ENCODE results near the gene RASSF4.
"Not testable (repeated sequence)": the region's sequence is repeated elsewhere in the genome, so short reads cannot be mapped to it uniquely, and the experiment has no call there.

RASSF4 gene

GRCh38 chr10:45003432-45004000 lies 43.9 kb downstream of the RASSF4 start:
- no peak for DNase-seq (ENCODE audit: low read depth in 2 of 2)

GRCh38 chr10:45004661-45005060 lies 45.1 kb downstream of the RASSF4 start:
- no peak for DNase-seq (ENCODE audit: low read depth in 2 of 2)

GRCh38 chr10:45005284-45005683 lies 45.7 kb downstream of the RASSF4 start:
- no peak for DNase-seq (ENCODE audit: low read depth in 2 of 2)

- DNase-seq (ENCODE audit: low read depth in 2 of 2), result no peak
Observed at GRCh38 chr10:45006276-45007030, 46.9 kb downstream of the RASSF4 start.

- no peak for DNase-seq (ENCODE audit: low read depth in 2 of 2)
Observed at GRCh38 chr10:45008524-45009161, 49.0 kb downstream of the RASSF4 start.

GRCh38 chr10:45014557-45014956 lies 55.0 kb downstream of the RASSF4 start:
- DNase-seq (ENCODE audit: low read depth in 2 of 2), result not testable (repeated sequence)

GRCh38 chr10:45015590-45015989 lies 56.0 kb downstream of the RASSF4 start:
- no peak for DNase-seq (ENCODE audit: low read depth in 2 of 2)

- no peak for DNase-seq (ENCODE audit: low read depth in 2 of 2)
Observed at GRCh38 chr10:45023426-45023825, 63.8 kb downstream of the RASSF4 start.

- no peak for DNase-seq (ENCODE audit: low read depth in 2 of 2)
Observed at GRCh38 chr10:45034301-45034700, 74.7 kb downstream of the RASSF4 start.

GRCh38 chr10:45035673-45036072 lies 76.1 kb downstream of the RASSF4 start:
- DNase-seq (ENCODE audit: low read depth in 2 of 2), result no peak

GRCh38 chr10:45040921-45041542 lies 81.4 kb downstream of the RASSF4 start:
- DNase-seq (ENCODE audit: low read depth in 2 of 2), result no peak

- no peak for DNase-seq (ENCODE audit: low read depth in 2 of 2)
Observed at GRCh38 chr10:45044290-45044689, 84.7 kb downstream of the RASSF4 start.
